K562 (cell line): ENCODE measurements around the gene FN3KRP. TPM values are rescaled to one million over a fixed set of nuclear protein-coding genes. Genes with fewer than 3 reads are reported as not detected.

Experiments used
- ARNT ChIP-seq, 2 experiments: fragments of 450-650 bp; IDR thresholded peaks; 2 replicates each; pipeline ENCODE4 v1.6.1; 2016; ENCODE audit warnings: mild to moderate bottlenecking in 1 of 2
- ATF1 ChIP-seq, 2 experiments: fragments of 450-650 bp in 1 of 2; IDR thresholded peaks; 2 replicates each; pipeline ENCODE4 v1.6.1; 2016; ENCODE audit warnings: missing compliant biosample characterization in 1 of 2, missing genetic modification characterization in 1 of 2
- CBFA2T2 ChIP-seq: fragments of 450-650 bp; conservative IDR thresholded peaks from 2 replicates; pipeline ENCODE4 v1.6.1; 2017; ENCODE audit warnings: mild to moderate bottlenecking
- FOXM1 ChIP-seq, 2 experiments: fragments of 450-650 bp in 1 of 2; sonication (generic) in 1 of 2; formaldehyde crosslinking in 1 of 2; IDR thresholded peaks; 2 replicates each; pipeline versions ENCODE4 v1.6.1 to v1.9.0; 2017 to 2022; ENCODE audit warnings: low read depth in 2 of 2, mild to moderate bottlenecking in 2 of 2, missing genetic modification reagents in 1 of 2, moderate library complexity in 1 of 2
- GTF2F1 ChIP-seq: IDR thresholded peaks from 2 replicates; pipeline ENCODE4 v1.6.1; 2011; ENCODE audit warnings: low read depth, low read length, improper control_type of control experiment
- RAD51 ChIP-seq: fragments of 450-650 bp; IDR thresholded peaks from 2 replicates; pipeline ENCODE4 v1.7.1; 2016; ENCODE audit warnings: low read depth, mild to moderate bottlenecking, borderline replicate concordance
- TCF7L2 ChIP-seq: fragments of 150-350 bp; IDR thresholded peaks from 2 replicates; pipeline ENCODE4 v1.6.1; 2016; ENCODE audit warnings: low read depth, mild to moderate bottlenecking, low read length, moderate library complexity
- USF2 ChIP-seq: sonication (generic); formaldehyde crosslinking; IDR thresholded peaks from 2 replicates; pipeline ENCODE4 v1.5.0; 2020; ENCODE audit warnings: missing genetic modification reagents
- polyA plus RNA-seq, 8 experiments: library from polyadenylated mRNA; depleted of rRNA in 4 of 8; stranded (reverse) in 5 of 8; unstranded in 3 of 8; fragments of >200 nt; fragmentation: Nextera tagmentation in 2 of 8; fragmentation: Illumina TruSeq in 1 of 8; extraction: Ambion mirVana in 2 of 8; extraction: Trizol in 1 of 8; gene quantifications; 2 replicates each; pipeline versions ENCODE4 v1.2.1 to v1.2.3, GENCODE V29; 2011 to 2014; ENCODE audit warnings: inconsistent platforms in 1 of 8, missing spikeins in 1 of 8
- total RNA-seq, 7 experiments: library from RNA; depleted of rRNA in 6 of 7; stranded (reverse); fragments of >200 nt in 6 of 7; fragmentation: Illumina TruSeq in 2 of 7; extraction: Trizol in 2 of 7; gene quantifications; 2 replicates each; pipeline versions ENCODE4 v1.2.1 to v1.2.3, GENCODE V29; 2011 to 2021; ENCODE audit warnings: low replicate concordance in 1 of 7
- TF ChIP-seq, protein P1 (sequence below): sonication (generic); formaldehyde crosslinking; IDR thresholded peaks from 2 replicates; pipeline ENCODE4 v1.8.0; 2022; ENCODE audit warnings: missing genetic modification reagents, mild to moderate bottlenecking, moderate library complexity, borderline replicate concordance
- TF ChIP-seq, protein P2 (sequence below): fragments of 450-650 bp; formaldehyde crosslinking; conservative IDR thresholded peaks from 2 replicates; pipeline ENCODE4 v1.4.0; 2022; ENCODE audit warnings: mild to moderate bottlenecking, missing genetic modification characterization
- TF ChIP-seq, protein P3 (sequence below), 2 experiments: fragments of 450-650 bp in 1 of 2; sonication (generic) in 1 of 2; formaldehyde crosslinking in 1 of 2; IDR thresholded peaks; 2 replicates each; pipeline versions ENCODE4 v1.7.1 to v1.9.0; 2016 to 2022; ENCODE audit warnings: inconsistent platforms in 1 of 2, mild to moderate bottlenecking in 1 of 2, missing genetic modification reagents in 1 of 2

FN3KRP gene
- total and polyA plus RNA-seq, 9 of the 15 experiments (the other 6 are each of a cell fraction or from before 2014, with no cell fraction given): 2.0 to 32.1 (median 24.9) TPM

DNA sequence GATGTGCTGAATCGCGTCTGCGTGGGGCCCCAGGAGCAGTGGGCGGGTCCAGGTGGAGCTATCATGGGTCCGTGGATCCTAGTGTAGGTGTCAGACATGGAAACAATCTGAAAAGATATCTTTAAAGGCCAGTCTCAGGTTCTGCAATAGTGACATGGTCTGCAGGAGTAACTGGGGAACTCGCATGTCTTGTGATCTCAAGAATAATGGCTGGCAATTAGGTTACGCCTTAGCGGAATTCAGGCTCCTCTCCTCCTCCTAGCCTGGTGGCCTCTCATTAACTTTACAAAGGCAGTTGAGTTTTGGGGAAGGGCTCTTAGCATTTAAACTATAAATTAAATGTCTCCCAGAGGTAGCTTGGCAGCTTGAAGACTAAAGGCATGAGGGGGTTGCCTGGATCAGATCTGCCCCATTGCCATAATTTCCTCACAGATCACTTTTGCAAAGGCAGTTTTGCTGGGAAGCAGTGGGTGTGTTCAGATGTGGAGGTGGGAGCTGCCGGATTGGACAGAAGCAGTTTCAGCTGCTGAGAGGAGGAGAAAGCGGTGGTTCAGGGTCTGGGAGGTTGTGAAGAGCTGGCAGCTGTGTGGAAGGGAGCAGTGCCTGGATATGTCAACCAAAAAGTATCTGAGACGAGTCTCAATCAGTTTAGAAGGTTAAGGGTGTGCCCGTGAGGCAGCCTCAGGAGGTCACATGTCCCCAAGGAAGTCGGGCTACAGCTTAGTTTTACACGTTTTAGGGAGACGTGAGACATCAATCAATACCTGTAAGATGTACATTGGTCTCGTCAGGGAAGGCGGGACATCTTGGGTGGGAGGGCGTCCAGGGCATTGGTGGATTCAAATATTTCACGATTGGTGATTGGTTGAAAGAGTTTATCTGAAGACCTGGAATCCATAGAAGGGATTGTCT lies 38.0 kb downstream of the FN3KRP start (continued):
- TF ChIP-seq, protein P1, sequence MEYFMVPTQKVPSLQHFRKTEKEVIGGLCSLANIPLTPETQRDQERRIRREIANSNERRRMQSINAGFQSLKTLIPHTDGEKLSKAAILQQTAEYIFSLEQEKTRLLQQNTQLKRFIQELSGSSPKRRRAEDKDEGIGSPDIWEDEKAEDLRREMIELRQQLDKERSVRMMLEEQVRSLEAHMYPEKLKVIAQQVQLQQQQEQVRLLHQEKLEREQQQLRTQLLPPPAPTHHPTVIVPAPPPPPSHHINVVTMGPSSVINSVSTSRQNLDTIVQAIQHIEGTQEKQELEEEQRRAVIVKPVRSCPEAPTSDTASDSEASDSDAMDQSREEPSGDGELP (CRISPR knock-in tag): peak; percentile 84; the same call in 1 of the 2 replicates
- TF ChIP-seq, protein P2, sequence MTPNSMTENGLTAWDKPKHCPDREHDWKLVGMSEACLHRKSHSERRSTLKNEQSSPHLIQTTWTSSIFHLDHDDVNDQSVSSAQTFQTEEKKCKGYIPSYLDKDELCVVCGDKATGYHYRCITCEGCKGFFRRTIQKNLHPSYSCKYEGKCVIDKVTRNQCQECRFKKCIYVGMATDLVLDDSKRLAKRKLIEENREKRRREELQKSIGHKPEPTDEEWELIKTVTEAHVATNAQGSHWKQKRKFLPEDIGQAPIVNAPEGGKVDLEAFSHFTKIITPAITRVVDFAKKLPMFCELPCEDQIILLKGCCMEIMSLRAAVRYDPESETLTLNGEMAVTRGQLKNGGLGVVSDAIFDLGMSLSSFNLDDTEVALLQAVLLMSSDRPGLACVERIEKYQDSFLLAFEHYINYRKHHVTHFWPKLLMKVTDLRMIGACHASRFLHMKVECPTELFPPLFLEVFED (CRISPR knock-in tag): no peak
- no peak for TF ChIP-seq TCF7L2
- TF ChIP-seq FOXM1 (IDR thresholded peaks at IDR 0.05; ENCODE audit: low read depth): peak; percentile 97
- TF ChIP-seq FOXM1 (CRISPR knock-in tag; IDR thresholded peaks at IDR 0.05; ENCODE audit: low read depth): no peak; the same call in 1 of the 2 replicates
- TF ChIP-seq RAD51: peak; percentile 73
- no peak for TF ChIP-seq ATF1 (CRISPR knock-in tag; IDR thresholded peaks at IDR 0.05)
- peak; percentile 60 for TF ChIP-seq ATF1 (tag; IDR thresholded peaks at IDR 0.05)
- peak in 1 of 2 experiments; percentile 48; a peak in 1 of 4 replicates for TF ChIP-seq ARNT (IDR thresholded peaks at IDR 0.05)
- TF ChIP-seq USF2 (CRISPR knock-in tag): peak; percentile 76
- TF ChIP-seq, protein P3, sequence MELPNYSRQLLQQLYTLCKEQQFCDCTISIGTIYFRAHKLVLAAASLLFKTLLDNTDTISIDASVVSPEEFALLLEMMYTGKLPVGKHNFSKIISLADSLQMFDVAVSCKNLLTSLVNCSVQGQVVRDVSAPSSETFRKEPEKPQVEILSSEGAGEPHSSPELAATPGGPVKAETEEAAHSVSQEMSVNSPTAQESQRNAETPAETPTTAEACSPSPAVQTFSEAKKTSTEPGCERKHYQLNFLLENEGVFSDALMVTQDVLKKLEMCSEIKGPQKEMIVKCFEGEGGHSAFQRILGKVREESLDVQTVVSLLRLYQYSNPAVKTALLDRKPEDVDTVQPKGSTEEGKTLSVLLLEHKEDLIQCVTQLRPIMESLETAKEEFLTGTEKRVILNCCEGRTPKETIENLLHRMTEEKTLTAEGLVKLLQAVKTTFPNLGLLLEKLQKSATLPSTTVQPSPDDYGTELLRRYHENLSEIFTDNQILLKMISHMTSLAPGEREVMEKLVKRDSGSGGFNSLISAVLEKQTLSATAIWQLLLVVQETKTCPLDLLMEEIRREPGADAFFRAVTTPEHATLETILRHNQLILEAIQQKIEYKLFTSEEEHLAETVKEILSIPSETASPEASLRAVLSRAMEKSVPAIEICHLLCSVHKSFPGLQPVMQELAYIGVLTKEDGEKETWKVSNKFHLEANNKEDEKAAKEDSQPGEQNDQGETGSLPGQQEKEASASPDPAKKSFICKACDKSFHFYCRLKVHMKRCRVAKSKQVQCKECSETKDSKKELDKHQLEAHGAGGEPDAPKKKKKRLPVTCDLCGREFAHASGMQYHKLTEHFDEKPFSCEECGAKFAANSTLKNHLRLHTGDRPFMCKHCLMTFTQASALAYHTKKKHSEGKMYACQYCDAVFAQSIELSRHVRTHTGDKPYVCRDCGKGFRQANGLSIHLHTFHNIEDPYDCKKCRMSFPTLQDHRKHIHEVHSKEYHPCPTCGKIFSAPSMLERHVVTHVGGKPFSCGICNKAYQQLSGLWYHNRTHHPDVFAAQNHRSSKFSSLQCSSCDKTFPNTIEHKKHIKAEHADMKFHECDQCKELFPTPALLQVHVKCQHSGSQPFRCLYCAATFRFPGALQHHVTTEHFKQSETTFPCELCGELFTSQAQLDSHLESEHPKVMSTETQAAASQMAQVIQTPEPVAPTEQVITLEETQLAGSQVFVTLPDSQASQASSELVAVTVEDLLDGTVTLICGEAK (IDR thresholded peaks at IDR 0.05): peak; percentile 20; the same call in 1 of the 2 replicates
- TF ChIP-seq, protein P3 (CRISPR knock-in tag; IDR thresholded peaks at IDR 0.05): no peak
- TF ChIP-seq GTF2F1: no peak
- 0 out of 2 replicates have a peak, but pooled peaks have one; percentile 19 for TF ChIP-seq CBFA2T2
